Smooth muscle cell (in vitro differentiated cells): ENCODE data around the gene OPCML. TPM values are rescaled to one million over a fixed set of nuclear protein-coding genes. Genes with fewer than 3 reads are reported as not detected.

Experiments used
- DNase-seq: peaks from one replicate; lab custom pipeline; 2025; ENCODE audit not compliant: unreplicated experiment; lab: John Stamatoyannopoulos, UW
- H2AFZ ChIP-seq: fragments of 200-600 bp; sonication (generic); 2 replicates; pipeline ENCODE4 v1.6.0; 2016; ENCODE audit warnings: antibody characterized with exemption, low read depth, mild to moderate bottlenecking
- H3F3A ChIP-seq: fragments of 200-600 bp; sonication (generic); 2 replicates; pipeline ENCODE4 v1.6.0; 2017; ENCODE audit warnings: antibody characterized with exemption, low read depth
- H3K27ac ChIP-seq: fragments of 200-600 bp; sonication (generic); 2 replicates; pipeline ENCODE4 v1.5.1; 2016; ENCODE audit warnings: low read depth, mild to moderate bottlenecking
- H3K27me3 ChIP-seq: fragments of 200-600 bp; sonication (generic); 2 replicates; pipeline ENCODE4 v1.6.1; 2016; ENCODE audit warnings: low read depth, mild to moderate bottlenecking
- H3K36me3 ChIP-seq: fragments of 200-600 bp; sonication (generic); 2 replicates; pipeline ENCODE4 v1.5.1; 2016; ENCODE audit warnings: low read depth
- H3K4me1 ChIP-seq: fragments of 200-600 bp; sonication (generic); 2 replicates; pipeline ENCODE4 v1.5.1; 2016; ENCODE audit warnings: low read depth
- H3K4me2 ChIP-seq: fragments of 200-600 bp; sonication (generic); 2 replicates; pipeline ENCODE4 v1.6.0; 2016; ENCODE audit warnings: mild to moderate bottlenecking
- H3K4me3 ChIP-seq: fragments of 200-600 bp; sonication (generic); 2 replicates; pipeline ENCODE4 v1.5.1; 2016; ENCODE audit warnings: mild to moderate bottlenecking
- H3K79me2 ChIP-seq: fragments of 200-600 bp; sonication (generic); 2 replicates; pipeline ENCODE4 v1.6.0; 2016; ENCODE audit warnings: low read depth, mild to moderate bottlenecking
- H3K9ac ChIP-seq: fragments of 200-600 bp; sonication (generic); 2 replicates; pipeline ENCODE4 v1.6.0; 2016; ENCODE audit warnings: low read depth
- H3K9me3 ChIP-seq: fragments of 200-600 bp; sonication (generic); replicated peaks from 2 replicates; pipeline ENCODE4 v1.5.1; 2016; ENCODE audit warnings: low read depth
- H4K20me1 ChIP-seq: fragments of 200-600 bp; sonication (generic); 2 replicates; pipeline ENCODE4 v1.6.0; 2016; ENCODE audit warnings: low read depth
- WGBS: methylation state at CpG from one replicate; pipeline ENCODE4 v1.1.7; 2016; ENCODE audit warnings: low lambda C conversion rate; 5-methylcytosine and 5-hydroxymethylcytosine counted together
- polyA plus RNA-seq: library from polyadenylated mRNA; unstranded; fragments of >200 nt; fragmentation: Nextera tagmentation; extraction: Ambion mirVana; gene quantifications from 2 replicates; pipeline ENCODE4 v1.2.1, GENCODE V29; 2016
- total RNA-seq: library from RNA; depleted of rRNA; stranded (reverse); fragments of >200 nt; gene quantifications from 2 replicates; pipeline ENCODE4 v1.2.3, GENCODE V29; 2014
- TF ChIP-seq, protein P1 (sequence below): fragments of 200-600 bp; sonication (generic); IDR thresholded peaks from 2 replicates; pipeline ENCODE4 v1.5.1; 2017; ENCODE audit warnings: borderline replicate concordance, mild to moderate bottlenecking, antibody characterized with exemption; ENCODE audit not compliant: insufficient read depth, poor library complexity, severe bottlenecking

OPCML gene
- total and polyA plus RNA-seq, 2 experiments from 2014 or later = 0.42 to 0.58 TPM

DNA sequence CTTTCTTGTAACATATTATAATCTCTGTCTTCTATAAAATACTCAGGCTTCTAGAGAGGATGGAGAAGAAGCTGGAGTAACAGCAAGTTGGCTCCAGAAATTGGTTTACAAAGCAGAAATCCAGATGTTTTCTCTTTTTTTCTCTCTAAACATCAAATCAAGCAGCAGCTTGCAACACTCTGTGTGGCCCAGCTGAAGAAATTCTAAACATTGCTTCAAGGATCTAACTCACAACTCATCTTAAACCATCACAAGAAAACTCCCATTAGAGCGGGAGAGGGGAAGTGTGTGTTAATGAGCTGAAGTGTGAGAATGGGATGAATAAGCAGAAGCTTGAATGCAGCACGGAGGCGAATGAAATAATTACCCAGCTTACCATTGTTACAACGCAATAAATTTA is 146.5 kb downstream of the OPCML start:
- H3F3A ChIP-seq = no peaks in the 10 kb centered on the region
- H3K4me1 ChIP-seq = no peaks in the 10 kb centered on the region
- 62% methylated on average over 4 of the region's 4 CpGs for WGBS
- H3K27me3 ChIP-seq = peaks cover 11% of the 10 kb centered on the region
- no peak for DNase-seq
- no peak overlapping the region for H3K4me3 ChIP-seq
- H3K36me3 ChIP-seq = no peaks in the 10 kb centered on the region
- TF ChIP-seq, protein P1, sequence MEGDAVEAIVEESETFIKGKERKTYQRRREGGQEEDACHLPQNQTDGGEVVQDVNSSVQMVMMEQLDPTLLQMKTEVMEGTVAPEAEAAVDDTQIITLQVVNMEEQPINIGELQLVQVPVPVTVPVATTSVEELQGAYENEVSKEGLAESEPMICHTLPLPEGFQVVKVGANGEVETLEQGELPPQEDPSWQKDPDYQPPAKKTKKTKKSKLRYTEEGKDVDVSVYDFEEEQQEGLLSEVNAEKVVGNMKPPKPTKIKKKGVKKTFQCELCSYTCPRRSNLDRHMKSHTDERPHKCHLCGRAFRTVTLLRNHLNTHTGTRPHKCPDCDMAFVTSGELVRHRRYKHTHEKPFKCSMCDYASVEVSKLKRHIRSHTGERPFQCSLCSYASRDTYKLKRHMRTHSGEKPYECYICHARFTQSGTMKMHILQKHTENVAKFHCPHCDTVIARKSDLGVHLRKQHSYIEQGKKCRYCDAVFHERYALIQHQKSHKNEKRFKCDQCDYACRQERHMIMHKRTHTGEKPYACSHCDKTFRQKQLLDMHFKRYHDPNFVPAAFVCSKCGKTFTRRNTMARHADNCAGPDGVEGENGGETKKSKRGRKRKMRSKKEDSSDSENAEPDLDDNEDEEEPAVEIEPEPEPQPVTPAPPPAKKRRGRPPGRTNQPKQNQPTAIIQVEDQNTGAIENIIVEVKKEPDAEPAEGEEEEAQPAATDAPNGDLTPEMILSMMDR = no peak
- no peaks in the 10 kb centered on the region for H3K79me2 ChIP-seq
- no peak overlapping the region for H2AFZ ChIP-seq
- H3K9me3 ChIP-seq = no peaks in the 10 kb centered on the region
- H3K9ac ChIP-seq = no peak overlapping the region
- no peaks in the 10 kb centered on the region for H4K20me1 ChIP-seq
- no peak overlapping the region for H3K27ac ChIP-seq
- no peak overlapping the region for H3K4me2 ChIP-seq

DNA sequence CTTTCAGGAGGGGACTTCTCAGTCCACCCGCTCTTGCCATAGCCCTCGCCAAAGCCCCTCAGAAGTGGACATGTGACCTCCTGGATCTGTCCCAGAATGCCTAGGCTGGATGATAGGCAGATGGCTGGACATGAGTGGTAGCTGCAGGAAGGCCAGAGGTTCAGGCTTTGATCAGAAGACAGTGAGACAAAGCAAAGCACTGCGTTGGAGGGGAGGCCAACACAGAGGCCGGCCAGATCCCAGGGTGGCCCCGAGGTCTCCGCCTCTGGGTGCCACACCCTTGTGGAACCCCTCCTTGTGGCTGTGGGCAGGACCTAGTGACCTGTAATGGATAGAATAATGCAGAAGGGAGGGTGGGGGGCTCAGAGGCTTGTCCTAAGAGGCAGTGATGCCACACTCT is 147.6 kb downstream of the OPCML start:
- H3K27ac ChIP-seq = no peak overlapping the region
- H3K9me3 ChIP-seq = no peaks in the 10 kb centered on the region
- no peaks in the 10 kb centered on the region for H3K36me3 ChIP-seq
- no peak for DNase-seq
- TF ChIP-seq, protein P1 = no peak
- H3F3A ChIP-seq = no peaks in the 10 kb centered on the region
- no peaks in the 10 kb centered on the region for H3K79me2 ChIP-seq
- H3K4me3 ChIP-seq = no peak overlapping the region
- no peak overlapping the region for H3K9ac ChIP-seq
- H3K4me1 ChIP-seq = no peaks in the 10 kb centered on the region
- H2AFZ ChIP-seq = no peak overlapping the region
- no peaks in the 10 kb centered on the region for H4K20me1 ChIP-seq
- 94% methylated on average over 6 of the region's 6 CpGs for WGBS
- no peak overlapping the region for H3K4me2 ChIP-seq
- H3K27me3 ChIP-seq = peaks cover 13% of the 10 kb centered on the region

DNA sequence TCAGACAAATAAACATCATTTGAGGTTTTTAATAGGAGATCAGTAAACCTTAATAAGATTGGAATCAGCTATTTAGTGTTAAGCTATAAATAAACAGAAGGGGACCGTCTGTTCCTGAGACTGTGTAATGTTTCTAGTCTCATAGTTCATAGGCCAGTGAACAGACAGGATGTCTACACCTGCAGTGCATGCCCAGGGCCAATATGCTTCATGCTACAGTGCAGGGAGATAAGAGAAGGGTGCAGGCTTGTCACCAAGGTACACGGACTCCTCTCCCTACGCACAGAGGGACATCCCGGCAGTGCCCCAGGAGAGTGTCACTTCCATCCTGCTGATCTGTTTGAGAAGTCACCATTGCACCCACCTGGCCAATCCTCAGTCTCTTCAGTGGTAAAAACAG is 148.6 kb downstream of the OPCML start:
- Histone ChIP-seq H3K4me1 (no peaks in the 10 kb centered on the region), H3K36me3 (no peaks in the 10 kb centered on the region), H4K20me1 (no peaks in the 10 kb centered on the region), H3K9ac (no peak overlapping the region), H3F3A (no peaks in the 10 kb centered on the region), H3K27me3 (peaks cover 13% of the 10 kb centered on the region), H2AFZ (no peak overlapping the region), H3K27ac (no peak overlapping the region), H3K79me2 (no peaks in the 10 kb centered on the region), H3K4me3 (no peak overlapping the region), H3K4me2 (no peak overlapping the region), H3K9me3 (no peaks in the 10 kb centered on the region)
- no peak for DNase-seq
- 90% methylated on average over 4 of the region's 4 CpGs for WGBS
- TF ChIP-seq, protein P1 = no peak

DNA sequence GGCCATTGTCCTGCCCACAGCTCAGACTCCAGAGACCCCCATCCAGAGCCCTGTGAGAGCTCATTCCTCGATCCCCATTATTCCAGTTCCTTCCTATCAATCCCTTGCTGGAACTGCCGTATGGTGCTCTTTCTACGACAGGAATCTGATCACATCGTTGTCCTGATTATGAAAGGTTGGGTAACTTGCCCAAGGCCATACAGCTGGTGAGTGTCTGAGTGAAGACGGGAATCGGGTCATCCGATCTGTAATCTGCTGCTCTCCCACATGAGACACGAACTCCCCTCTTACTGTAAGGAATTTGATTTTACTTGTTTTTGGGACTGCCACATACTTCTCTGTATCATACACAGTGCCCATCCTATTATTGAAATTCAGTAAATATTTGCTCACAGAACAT is 149.1 kb downstream of the OPCML start:
- H3K9me3 ChIP-seq = no peaks in the 10 kb centered on the region

More for the DNA sequence above, 149.1 kb downstream of the OPCML start:
- Histone ChIP-seq H4K20me1 (no peaks in the 10 kb centered on the region), H3K27me3 (peaks cover 13% of the 10 kb centered on the region), H3K79me2 (no peaks in the 10 kb centered on the region), H3K4me1 (no peaks in the 10 kb centered on the region), H3K9ac (no peak overlapping the region), H3F3A (no peaks in the 10 kb centered on the region), H2AFZ (no peak overlapping the region), H3K27ac (no peak overlapping the region), H3K36me3 (no peaks in the 10 kb centered on the region), H3K4me3 (no peak overlapping the region), H3K4me2 (no peak overlapping the region)
- WGBS = 64% methylated on average over 8 of the region's 8 CpGs
- TF ChIP-seq, protein P1 = no peak
- no peak for DNase-seq
